ENCODE data around the gene C1RL. TPM values are rescaled to one million over a fixed set of nuclear protein-coding genes. Genes with fewer than 3 reads are reported as not detected.

The C1RL gene
- total and polyA plus RNA-seq, 2 donors (not counting 1 experiment from before 2014, with no cell fraction given) = 13.5 to 24.9 TPM

GRCh38 chr12:7125632-7126227 lies 16.7 kb upstream of the C1RL start:
- ChIA-PET CTCF (interaction anchor here (0.7 to 1.3 kb wide), 3 partner anchors 15 to 18 kb away, joined by 3 read pairs; partner anchors contain the start of gene C1RL), POLR2A (no interaction called here)
- 100% methylated on average over 1 of the region's 4 CpGs for WGBS (ENCODE audit: insufficient coverage)
- Histone ChIP-seq H3K4me3 (ENCODE audit: control extremely low read depth in 1 of 5, extremely low read depth in 1 of 5, insufficient read depth in 1 of 5, low read depth in 2 of 5, low read length in 4 of 5) (no peak overlapping the region), H3K36me3 (replicated peaks in 1 of 2; ENCODE audit: control extremely low read depth in 1 of 2, control insufficient read depth in 1 of 2, extremely low read depth in 1 of 2, insufficient read depth in 2 of 2, low read length in 1 of 2) (no peaks in the 10 kb centered on the region), H3K9ac (ENCODE audit: low read length) (no peak overlapping the region), H3K79me2 (ENCODE audit: control insufficient read depth, insufficient read depth, low read length) (no peaks in the 10 kb centered on the region), H2AFZ (ENCODE audit: insufficient read depth, low read depth, low read length, poor library complexity, severe bottlenecking) (no peak overlapping the region), H3K9me3 (ENCODE audit: control extremely low read depth in 1 of 3, control insufficient read depth in 2 of 3, insufficient read depth in 1 of 3, low read length in 2 of 3) (no peaks in the 10 kb centered on the region), H3K27me3 (replicated peaks in 1 of 4; ENCODE audit: control extremely low read depth in 1 of 4, control insufficient read depth in 3 of 4, insufficient read depth in 4 of 4, low read length in 3 of 4) (no peaks in the 10 kb centered on the region), H3K4me1 (ENCODE audit: control insufficient read depth in 2 of 2, insufficient read depth in 2 of 2, low read length in 2 of 2) (peaks cover 8 to 13% of the 10 kb centered on the region in 2 donors), H4K20me1 (ENCODE audit: control insufficient read depth, insufficient read depth, low read length, poor library complexity, severe bottlenecking) (no peaks in the 10 kb centered on the region), H3K4me2 (replicated peaks; ENCODE audit: low read depth, low read length, poor library complexity, severe bottlenecking) (no peak overlapping the region), H3K27ac (ENCODE audit: low read length in 2 of 2) (no peak overlapping the region)
- Mint-ChIP-seq H3K27me3 (no peaks in the 10 kb centered on the region), H3K27ac (no peak overlapping the region), H3K9me3 (ENCODE audit: insufficient read depth) (no peaks in the 10 kb centered on the region), H3K4me3 (no peak overlapping the region), H3K4me1 (peaks cover 11% of the 10 kb centered on the region)
- TF ChIP-seq EZH2 (IDR thresholded peaks at IDR 0.05; ENCODE audit: borderline replicate concordance, insufficient read depth, low read depth, low read length, poor library complexity, severe bottlenecking) (no peak), CTCF (IDR thresholded peaks at IDR 0.05) (no peak)
- intact Hi-C loops (cut with micrococcal nuclease) = no loop called here
- ATAC-seq (ENCODE audit: low read depth) = no peak
- DNase-seq = no peak

- H3K27me3 ChIP-seq (replicated peaks in 1 of 4; ENCODE audit: control extremely low read depth in 1 of 4, control insufficient read depth in 3 of 4, insufficient read depth in 4 of 4, low read length in 3 of 4) = no peaks in the 10 kb centered on the region
- H3K4me3 ChIP-seq (ENCODE audit: control extremely low read depth in 1 of 5, extremely low read depth in 1 of 5, insufficient read depth in 1 of 5, low read depth in 2 of 5, low read length in 4 of 5) = no peak overlapping the region
- DNase-seq (no peak), ATAC-seq (ENCODE audit: low read depth) (no peak)
- no peak overlapping the region for H2AFZ ChIP-seq (ENCODE audit: insufficient read depth, low read depth, low read length, poor library complexity, severe bottlenecking)
- Mint-ChIP-seq H3K4me1 (peaks cover 4% of the 10 kb centered on the region), H3K9me3 (ENCODE audit: insufficient read depth) (no peaks in the 10 kb centered on the region), H3K27ac (no peak overlapping the region), H3K4me3 (no peak overlapping the region), H3K27me3 (no peaks in the 10 kb centered on the region)
- CTCF ChIA-PET = interaction anchor here (1.1 kb wide), 1 partner anchor 23 kb away, joined by 3 read pairs; no protein-coding TSS in a partner anchor
- 78% methylated on average over 5 of the region's 11 CpGs for WGBS (ENCODE audit: insufficient coverage)
- no peak overlapping the region for H3K4me2 ChIP-seq (replicated peaks; ENCODE audit: low read depth, low read length, poor library complexity, severe bottlenecking)
- POLR2A ChIA-PET = no interaction called here
- H3K79me2 ChIP-seq (ENCODE audit: control insufficient read depth, insufficient read depth, low read length) = no peaks in the 10 kb centered on the region
- H3K36me3 ChIP-seq (replicated peaks in 1 of 2; ENCODE audit: control extremely low read depth in 1 of 2, control insufficient read depth in 1 of 2, extremely low read depth in 1 of 2, insufficient read depth in 2 of 2, low read length in 1 of 2) = no peaks in the 10 kb centered on the region
- intact Hi-C loops (cut with micrococcal nuclease) = no loop called here
- H4K20me1 ChIP-seq (ENCODE audit: control insufficient read depth, insufficient read depth, low read length, poor library complexity, severe bottlenecking) = no peaks in the 10 kb centered on the region
- TF ChIP-seq EZH2 (IDR thresholded peaks at IDR 0.05; ENCODE audit: borderline replicate concordance, insufficient read depth, low read depth, low read length, poor library complexity, severe bottlenecking) (no peak), CTCF (IDR thresholded peaks at IDR 0.05) (no peak)
- no peak overlapping the region for H3K9ac ChIP-seq (ENCODE audit: low read length)
- H3K9me3 ChIP-seq (ENCODE audit: control extremely low read depth in 1 of 3, control insufficient read depth in 2 of 3, insufficient read depth in 1 of 3, low read length in 2 of 3) = no peaks in the 10 kb centered on the region
- peaks cover under 1% of the 10 kb centered on the region in 2 donors for H3K4me1 ChIP-seq (ENCODE audit: control insufficient read depth in 2 of 2, insufficient read depth in 2 of 2, low read length in 2 of 2)
- no peak overlapping the region for H3K27ac ChIP-seq (ENCODE audit: low read length in 2 of 2)
These were observed 14.9 kb upstream of the C1RL start for GRCh38 chr12:7123806-7124522.

Measured in B cell (primary cell).